Natural killer cell (primary cell): ENCODE measurements around the gene CDKAL1. TPM values are rescaled to one million over a fixed set of nuclear protein-coding genes. Genes with fewer than 3 reads are reported as not detected.

Experiments
- ATAC-seq, 3 donors: fragments of 150-1000 bp in 2 of 3; fragments of 200-7000 bp in 1 of 3; cut with Tn5 transposase; 1 replicate in 1 of 3; 2 replicates in 2 of 3; pipeline ENCODE4 v1.10.0; 2021; ENCODE audit warnings: mild to moderate bottlenecking in 2 of 3, moderate library complexity in 2 of 3
- DNase-seq, 2 donors: peaks; one replicate each; pipeline versions ENCODE4 v3.0.0 to v3.0.0-alpha.2; 2013 to 2021; ENCODE audit warnings: mixed read lengths in 1 of 2
- H3K27ac ChIP-seq: one replicate; pipeline ENCODE4 v1.5.1; 2013; ENCODE audit warnings: mild to moderate bottlenecking, low read length
- H3K27me3 ChIP-seq: one replicate; pipeline ENCODE4 v1.6.1; 2013; ENCODE audit warnings: low read length; ENCODE audit not compliant: control insufficient read depth, insufficient read depth
- H3K36me3 ChIP-seq: one replicate; pipeline ENCODE4 v1.6.1; 2013; ENCODE audit warnings: low read length; ENCODE audit not compliant: control insufficient read depth, insufficient read depth
- H3K4me1 ChIP-seq: one replicate; pipeline ENCODE4 v1.6.1; 2013; ENCODE audit warnings: low read length; ENCODE audit not compliant: control insufficient read depth, insufficient read depth
- H3K4me3 ChIP-seq: one replicate; pipeline ENCODE4 v1.5.1; 2013; ENCODE audit warnings: low read length
- H3K9me3 ChIP-seq: one replicate; pipeline ENCODE4 v1.6.1; 2013; ENCODE audit warnings: low read length; ENCODE audit not compliant: control insufficient read depth, insufficient read depth
- H3K27ac Mint-ChIP-seq, 2 donors: one replicate each; pipeline ENCODE4 v1.8.0; 2022; ENCODE audit warnings: mild to moderate bottlenecking in 2 of 2, mixed read lengths in 2 of 2, moderate library complexity in 1 of 2
- H3K27me3 Mint-ChIP-seq, 2 donors: one replicate each; pipeline ENCODE4 v1.8.0; 2022; ENCODE audit warnings: low read depth in 2 of 2, mixed read lengths in 2 of 2
- H3K36me3 Mint-ChIP-seq: one replicate; pipeline ENCODE4 v1.8.0; 2022; ENCODE audit warnings: mixed read lengths
- H3K4me1 Mint-ChIP-seq, 2 donors: one replicate each; pipeline ENCODE4 v1.8.0; 2022; ENCODE audit warnings: mixed read lengths in 2 of 2
- H3K4me3 Mint-ChIP-seq: one replicate; pipeline ENCODE4 v1.8.0; 2022; ENCODE audit warnings: mild to moderate bottlenecking, moderate library complexity, mixed read lengths
- H3K9me3 Mint-ChIP-seq, 2 donors: one replicate each; pipeline ENCODE4 v1.8.0; 2022; ENCODE audit warnings: mixed read lengths in 2 of 2
- WGBS: methylation state at CpG from one replicate; pipeline ENCODE4 v1.1.7; 2013; ENCODE audit warnings: missing lambda C conversion rate; ENCODE audit not compliant: insufficient coverage; 5-methylcytosine and 5-hydroxymethylcytosine counted together
- intact Hi-C: fragments of 100-400 bp; cut with micrococcal nuclease; formaldehyde crosslinking; loops from one replicate; pipeline ENCODE4 v1.14.2; 2022
- total RNA-seq, 4 donors: library from RNA; stranded (reverse); fragments of 120-200 nt in 1 of 4; gene quantifications; one replicate each; pipeline versions ENCODE4 v1.2.3 to v1.2.4, GENCODE V29; 2013 to 2022
- TF ChIP-seq, protein P1 (sequence below): fragments of 200-600 bp; IDR thresholded peaks from one replicate; pipeline ENCODE4 v1.8.0; 2022; ENCODE audit warnings: antibody characterized with exemption

The CDKAL1 gene
- total RNA-seq, 3 donors from 2014 or later (not counting 1 experiment from before 2014, with no cell fraction given), result 26.0 to 32.8 (median 28.9) TPM

DNA sequence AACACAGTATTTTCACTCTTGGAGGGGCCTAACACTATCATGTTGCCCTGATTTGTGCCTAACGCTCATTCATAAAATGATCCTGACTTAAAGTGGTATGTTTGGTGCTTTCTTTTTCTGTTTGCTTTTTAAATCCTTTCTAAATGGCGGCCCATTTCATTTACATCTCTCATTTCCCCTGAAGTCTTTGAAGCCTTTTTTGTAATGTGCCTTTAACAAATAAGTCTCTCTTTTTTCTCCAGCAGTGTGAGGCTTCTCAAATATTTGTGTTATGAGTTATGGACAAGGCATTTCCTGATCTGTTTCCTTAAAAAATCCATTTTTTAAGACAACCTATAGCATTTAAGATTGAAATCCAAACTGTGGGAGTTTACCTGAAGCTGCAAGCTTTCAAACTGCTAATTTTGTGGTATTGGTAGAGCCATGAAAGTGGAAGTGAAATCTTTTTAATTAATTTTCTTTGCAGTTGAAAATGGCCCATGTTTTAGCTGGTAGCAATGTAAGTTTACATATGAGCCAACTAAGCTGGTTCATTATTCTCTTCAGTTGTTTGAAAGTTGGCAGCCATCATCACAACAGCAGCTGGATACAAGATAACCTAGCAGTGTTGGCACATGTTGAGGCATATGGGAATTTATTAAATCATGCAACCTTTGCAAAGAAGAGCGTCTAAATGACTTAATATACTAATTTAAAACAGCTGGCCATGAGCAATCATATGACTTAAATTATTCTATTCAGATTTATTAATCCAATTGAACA lies 469.7 kb downstream of the CDKAL1 start:
- H3K4me1 Mint-ChIP-seq, result no peaks in the 10 kb centered on the region
- H3K4me3 Mint-ChIP-seq, result no peak overlapping the region

DNA sequence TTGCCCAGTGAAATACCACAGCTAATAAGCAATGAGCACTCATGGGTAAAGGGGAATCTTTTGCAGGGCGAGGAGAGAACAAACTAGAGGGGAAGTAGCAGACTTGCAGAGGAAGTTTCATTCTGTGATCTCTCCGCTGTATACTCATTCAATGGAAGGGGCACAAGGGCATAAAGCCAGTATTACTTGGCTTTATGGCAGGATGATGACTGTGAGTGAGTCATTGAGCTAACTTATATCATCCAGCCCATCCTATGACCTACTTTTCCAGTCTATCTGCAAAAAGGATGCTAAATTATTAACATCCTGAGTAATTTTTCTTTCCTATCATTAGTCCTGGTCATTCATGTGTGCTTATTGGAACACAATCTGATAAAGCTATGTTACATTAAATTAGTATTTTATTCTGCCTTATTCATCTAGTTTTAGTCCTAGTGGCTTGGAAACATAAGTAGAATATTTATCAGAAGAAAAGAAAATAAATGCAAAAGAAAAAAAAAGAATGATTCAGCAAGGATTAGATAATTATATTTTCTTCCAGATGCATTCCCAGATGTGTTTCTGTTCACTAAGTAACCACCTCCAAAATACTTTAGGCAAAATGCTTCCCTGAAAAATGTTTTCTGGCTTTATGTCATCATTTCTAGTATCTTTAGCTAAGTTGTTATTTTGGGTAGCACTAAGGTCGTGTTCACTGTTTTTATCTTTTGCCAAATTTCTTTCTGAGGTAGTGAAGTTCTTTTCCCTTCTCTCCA lies 471.7 kb downstream of the CDKAL1 start:
- no peaks in the 10 kb centered on the region for H3K27me3 ChIP-seq
- 63% methylated on average over 2 of the region's 3 CpGs for WGBS
- intact Hi-C loops, result no loop called here
- Mint-ChIP-seq H3K27ac (no peak overlapping the region), H3K4me3 (no peak overlapping the region), H3K4me1 (no peaks in the 10 kb centered on the region), H3K9me3 (no peaks in the 10 kb centered on the region), H3K27me3 (no peaks in the 10 kb centered on the region), H3K36me3 (peaks cover 10% of the 10 kb centered on the region)
- no peak overlapping the region for H3K27ac ChIP-seq
- TF ChIP-seq, protein P1, sequence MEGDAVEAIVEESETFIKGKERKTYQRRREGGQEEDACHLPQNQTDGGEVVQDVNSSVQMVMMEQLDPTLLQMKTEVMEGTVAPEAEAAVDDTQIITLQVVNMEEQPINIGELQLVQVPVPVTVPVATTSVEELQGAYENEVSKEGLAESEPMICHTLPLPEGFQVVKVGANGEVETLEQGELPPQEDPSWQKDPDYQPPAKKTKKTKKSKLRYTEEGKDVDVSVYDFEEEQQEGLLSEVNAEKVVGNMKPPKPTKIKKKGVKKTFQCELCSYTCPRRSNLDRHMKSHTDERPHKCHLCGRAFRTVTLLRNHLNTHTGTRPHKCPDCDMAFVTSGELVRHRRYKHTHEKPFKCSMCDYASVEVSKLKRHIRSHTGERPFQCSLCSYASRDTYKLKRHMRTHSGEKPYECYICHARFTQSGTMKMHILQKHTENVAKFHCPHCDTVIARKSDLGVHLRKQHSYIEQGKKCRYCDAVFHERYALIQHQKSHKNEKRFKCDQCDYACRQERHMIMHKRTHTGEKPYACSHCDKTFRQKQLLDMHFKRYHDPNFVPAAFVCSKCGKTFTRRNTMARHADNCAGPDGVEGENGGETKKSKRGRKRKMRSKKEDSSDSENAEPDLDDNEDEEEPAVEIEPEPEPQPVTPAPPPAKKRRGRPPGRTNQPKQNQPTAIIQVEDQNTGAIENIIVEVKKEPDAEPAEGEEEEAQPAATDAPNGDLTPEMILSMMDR, result no peak
- peaks cover 3% of the 10 kb centered on the region for H3K36me3 ChIP-seq
- DNase-seq (no peak), ATAC-seq (no peak)
- H3K9me3 ChIP-seq, result no peaks in the 10 kb centered on the region
- no peak overlapping the region for H3K4me3 ChIP-seq
- H3K4me1 ChIP-seq, result no peaks in the 10 kb centered on the region

More for the DNA sequence above, 469.7 kb downstream of the CDKAL1 start:
- H3K27me3 ChIP-seq, result no peaks in the 10 kb centered on the region
- H3K27ac ChIP-seq, result no peak overlapping the region
- H3K4me1 ChIP-seq, result no peaks in the 10 kb centered on the region
- DNase-seq (no peak), ATAC-seq (no peak)
- no peak overlapping the region for H3K4me3 ChIP-seq
- Mint-ChIP-seq H3K27me3 (no peaks in the 10 kb centered on the region), H3K36me3 (peaks cover 16% of the 10 kb centered on the region), H3K27ac (no peak overlapping the region), H3K9me3 (no peaks in the 10 kb centered on the region)
- intact Hi-C loops, result no loop called here
- peaks cover 3% of the 10 kb centered on the region for H3K36me3 ChIP-seq
- no CpG with 5 or more reads among the region's 3 CpGs for WGBS
- TF ChIP-seq, protein P1, result no peak
- no peaks in the 10 kb centered on the region for H3K9me3 ChIP-seq

DNA sequence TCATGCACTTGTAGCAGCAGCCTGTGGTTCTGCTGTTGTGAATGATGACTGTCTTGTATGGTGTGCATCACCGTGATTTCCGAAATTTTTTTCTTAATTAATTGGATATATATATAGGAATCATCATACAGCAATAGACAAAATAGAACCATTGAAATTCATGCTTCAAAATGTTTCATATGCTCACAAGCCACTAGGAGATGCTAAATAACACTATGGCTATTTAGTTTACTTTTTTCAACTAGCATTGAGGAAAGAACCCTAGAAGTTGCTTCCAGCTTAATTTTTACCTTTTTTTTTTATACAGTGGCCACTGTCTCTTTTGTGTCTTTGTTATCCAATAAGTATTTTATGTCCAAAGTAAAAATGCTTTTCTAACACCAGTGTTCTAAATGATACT lies 485.4 kb downstream of the CDKAL1 start:
- DNase-seq (no peak), ATAC-seq (no peak)
- TF ChIP-seq, protein P1, result no peak
- Mint-ChIP-seq H3K27me3 (no peaks in the 10 kb centered on the region), H3K27ac (no peak overlapping the region), H3K4me3 (no peak overlapping the region), H3K36me3 (no peaks in the 10 kb centered on the region), H3K9me3 (peaks cover 0 to 2% of the 10 kb centered on the region in 2 donors), H3K4me1 (peaks cover 0 to 11% of the 10 kb centered on the region in 2 donors)
- Histone ChIP-seq H3K36me3 (no peaks in the 10 kb centered on the region), H3K4me3 (no peak overlapping the region), H3K27ac (no peak overlapping the region), H3K9me3 (no peaks in the 10 kb centered on the region), H3K27me3 (no peaks in the 10 kb centered on the region), H3K4me1 (no peaks in the 10 kb centered on the region)
- intact Hi-C loops, result no loop called here
- WGBS, result no CpG with 5 or more reads among the region's 2 CpGs
